Suprapubic skin (tissue), 3 donors: ENCODE data around the gene UGT2B11.

ENCODE experiments used
- POLR2A ChIP-seq, 2 donors: fragments of 450-650 bp; IDR thresholded peaks; one replicate each; pipeline ENCODE4 v1.6.1; 2017; ENCODE audit warnings: antibody characterized with exemption in 2 of 2, mild to moderate bottlenecking in 2 of 2, moderate library complexity in 2 of 2
- TF ChIP-seq, protein P1 (sequence below), 2 donors: fragments of 200-600 bp in 1 of 2; fragments of 450-650 bp in 1 of 2; sonication (generic) in 1 of 2; IDR thresholded peaks; one replicate each; pipeline ENCODE4 v1.5.1; 2016 to 2019; ENCODE audit warnings: antibody characterized with exemption in 2 of 2, mild to moderate bottlenecking in 1 of 2, moderate library complexity in 1 of 2

DNA sequence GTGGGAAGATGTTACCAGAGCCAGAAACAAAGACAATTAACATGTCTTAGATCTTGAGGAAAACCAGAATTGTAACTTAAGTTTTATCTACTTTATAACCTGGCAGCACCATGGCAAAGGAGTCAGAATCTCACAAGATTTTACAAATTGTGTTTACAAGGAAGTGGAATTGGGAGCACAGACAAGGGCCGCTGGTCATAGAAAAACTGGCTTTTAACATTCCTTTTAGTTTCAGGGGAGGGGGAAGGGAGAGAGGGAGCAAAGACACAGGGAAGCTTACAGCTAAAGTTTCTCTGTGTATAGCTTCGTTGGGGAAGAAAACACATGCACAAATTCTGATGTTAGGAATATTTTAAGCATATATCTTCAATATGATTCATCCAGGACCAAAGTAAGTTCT lies 10.3 kb upstream of the UGT2B11 start:
- TF ChIP-seq, protein P1, sequence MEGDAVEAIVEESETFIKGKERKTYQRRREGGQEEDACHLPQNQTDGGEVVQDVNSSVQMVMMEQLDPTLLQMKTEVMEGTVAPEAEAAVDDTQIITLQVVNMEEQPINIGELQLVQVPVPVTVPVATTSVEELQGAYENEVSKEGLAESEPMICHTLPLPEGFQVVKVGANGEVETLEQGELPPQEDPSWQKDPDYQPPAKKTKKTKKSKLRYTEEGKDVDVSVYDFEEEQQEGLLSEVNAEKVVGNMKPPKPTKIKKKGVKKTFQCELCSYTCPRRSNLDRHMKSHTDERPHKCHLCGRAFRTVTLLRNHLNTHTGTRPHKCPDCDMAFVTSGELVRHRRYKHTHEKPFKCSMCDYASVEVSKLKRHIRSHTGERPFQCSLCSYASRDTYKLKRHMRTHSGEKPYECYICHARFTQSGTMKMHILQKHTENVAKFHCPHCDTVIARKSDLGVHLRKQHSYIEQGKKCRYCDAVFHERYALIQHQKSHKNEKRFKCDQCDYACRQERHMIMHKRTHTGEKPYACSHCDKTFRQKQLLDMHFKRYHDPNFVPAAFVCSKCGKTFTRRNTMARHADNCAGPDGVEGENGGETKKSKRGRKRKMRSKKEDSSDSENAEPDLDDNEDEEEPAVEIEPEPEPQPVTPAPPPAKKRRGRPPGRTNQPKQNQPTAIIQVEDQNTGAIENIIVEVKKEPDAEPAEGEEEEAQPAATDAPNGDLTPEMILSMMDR (IDR thresholded peaks at IDR 0.05): no peak
- TF ChIP-seq POLR2A (IDR thresholded peaks at IDR 0.05): no peak
